Measurements from ENCODE around the gene TM7SF3.
"Not testable (repeated sequence)": the region's sequence is repeated elsewhere in the genome, so short reads cannot be mapped to it uniquely, and the experiment has no call there.

TM7SF3 gene, protein sequence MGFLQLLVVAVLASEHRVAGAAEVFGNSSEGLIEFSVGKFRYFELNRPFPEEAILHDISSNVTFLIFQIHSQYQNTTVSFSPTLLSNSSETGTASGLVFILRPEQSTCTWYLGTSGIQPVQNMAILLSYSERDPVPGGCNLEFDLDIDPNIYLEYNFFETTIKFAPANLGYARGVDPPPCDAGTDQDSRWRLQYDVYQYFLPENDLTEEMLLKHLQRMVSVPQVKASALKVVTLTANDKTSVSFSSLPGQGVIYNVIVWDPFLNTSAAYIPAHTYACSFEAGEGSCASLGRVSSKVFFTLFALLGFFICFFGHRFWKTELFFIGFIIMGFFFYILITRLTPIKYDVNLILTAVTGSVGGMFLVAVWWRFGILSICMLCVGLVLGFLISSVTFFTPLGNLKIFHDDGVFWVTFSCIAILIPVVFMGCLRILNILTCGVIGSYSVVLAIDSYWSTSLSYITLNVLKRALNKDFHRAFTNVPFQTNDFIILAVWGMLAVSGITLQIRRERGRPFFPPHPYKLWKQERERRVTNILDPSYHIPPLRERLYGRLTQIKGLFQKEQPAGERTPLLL

DNA sequence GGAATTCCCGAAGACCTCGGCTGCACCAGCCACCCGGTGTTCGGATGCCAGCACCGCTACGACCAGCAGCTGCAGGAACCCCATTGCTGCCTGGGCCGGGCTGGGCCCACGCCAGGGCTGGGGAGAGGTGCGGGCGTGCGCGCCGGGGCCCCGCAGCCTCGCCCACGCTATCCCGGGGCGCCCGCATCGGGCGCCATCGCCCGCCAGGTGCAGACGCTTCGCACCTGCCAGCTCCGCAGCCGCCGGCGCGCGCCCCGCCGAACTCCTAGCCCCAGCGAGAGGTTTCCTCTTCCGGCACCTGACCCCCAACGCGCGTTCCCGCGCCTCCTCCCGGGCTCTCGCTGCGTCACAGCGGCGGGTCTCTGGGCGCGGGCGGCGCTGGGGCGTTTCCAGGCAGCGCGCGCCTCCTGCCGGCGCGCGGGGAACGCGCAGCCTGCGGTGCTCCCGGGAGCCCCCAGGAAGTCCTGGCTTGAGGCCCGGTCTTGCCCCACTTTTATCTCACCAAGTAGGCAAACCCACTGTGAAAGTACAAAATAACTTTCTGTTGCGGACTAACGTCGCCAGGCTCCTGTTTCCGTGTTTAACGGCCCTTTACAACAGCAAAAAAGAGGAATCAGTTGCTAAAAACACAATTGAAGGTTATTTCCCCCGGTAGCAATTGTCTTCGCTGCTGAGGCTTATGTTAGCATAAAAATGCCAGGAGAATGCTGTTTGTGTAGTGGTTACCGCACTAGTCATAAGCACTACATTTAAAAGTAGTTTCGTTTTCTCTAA, at the start of gene TM7SF3:
Gene TM7SF3 (minus strand): TSS at position 300 of the 774 bp plus-strand sequence. CDS start 216 bp downstream, at position 84.
- DNase-seq: peak; percentile 96

DNA sequence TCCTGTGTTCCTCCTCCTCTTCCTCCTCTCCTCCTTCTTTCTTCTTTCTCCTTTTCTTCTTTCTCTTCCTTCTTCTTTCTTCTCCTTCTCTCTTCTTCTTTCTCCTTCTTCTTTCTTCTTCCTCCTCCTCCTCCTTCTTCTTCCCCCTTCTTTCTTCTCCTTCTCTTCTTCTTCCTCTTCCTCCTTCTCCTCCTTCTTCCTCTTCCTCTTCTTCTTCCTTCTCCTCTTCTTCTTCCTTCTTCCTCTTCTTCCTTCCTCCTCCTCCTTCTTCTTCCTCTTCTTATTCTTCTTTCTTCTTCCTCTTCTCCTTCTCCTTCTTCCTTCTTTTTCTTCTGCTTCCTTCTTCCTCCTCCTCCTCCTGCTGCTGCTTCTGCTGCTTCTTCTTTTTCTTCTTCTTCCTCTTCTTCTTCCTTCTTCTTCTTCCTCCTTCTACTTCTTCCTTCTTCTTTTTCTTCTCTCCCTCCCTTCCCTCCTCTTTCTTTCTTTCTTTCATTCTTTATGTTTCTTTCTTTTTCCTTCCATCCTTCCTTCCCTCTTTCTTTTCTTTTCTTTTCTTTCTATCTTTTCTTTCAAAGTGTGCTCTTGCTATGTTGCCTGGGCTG, 49.2 kb upstream of the TM7SF3 start:
- DNase-seq: no peak

DNA sequence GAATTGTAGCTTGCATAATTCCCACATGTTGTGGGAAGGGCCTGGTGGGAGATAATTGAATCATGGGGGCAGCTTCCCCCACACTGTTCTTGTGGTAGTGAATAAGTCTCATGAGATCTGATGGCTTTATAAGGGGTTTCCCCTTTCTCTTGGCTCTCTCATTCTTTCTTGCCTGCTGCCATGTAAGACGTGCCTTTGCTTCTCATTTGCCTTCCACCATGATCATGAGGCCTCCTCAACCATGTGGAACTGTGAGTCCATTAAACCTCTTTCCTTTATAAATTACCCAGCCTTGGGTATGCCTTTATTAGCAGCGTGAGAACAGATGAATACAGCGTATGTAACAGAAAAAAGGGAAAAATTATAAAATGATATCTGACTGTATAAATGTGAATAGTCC, 47.1 kb upstream of the TM7SF3 start:
- DNase-seq: no peak

DNA sequence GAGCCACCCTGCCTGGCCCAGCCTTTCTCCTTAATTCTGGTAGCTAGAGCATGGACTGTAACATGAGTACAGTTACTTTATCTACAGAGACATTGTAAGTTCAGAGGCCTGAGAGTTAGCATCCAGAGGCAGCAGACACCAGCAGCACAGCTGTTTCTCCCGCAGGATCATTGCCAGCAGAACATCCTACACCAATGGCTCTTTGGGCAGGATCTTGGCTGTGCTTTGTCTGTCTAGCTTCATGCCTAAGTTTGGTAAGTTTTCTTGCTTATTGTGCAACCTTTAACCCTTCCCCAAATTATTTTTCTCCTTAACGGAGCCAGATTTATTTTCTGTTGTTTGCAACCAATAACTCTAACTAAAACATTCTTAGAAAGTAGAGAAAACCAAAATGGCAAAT, 46.6 kb upstream of the TM7SF3 start:
- no peak for DNase-seq

DNA sequence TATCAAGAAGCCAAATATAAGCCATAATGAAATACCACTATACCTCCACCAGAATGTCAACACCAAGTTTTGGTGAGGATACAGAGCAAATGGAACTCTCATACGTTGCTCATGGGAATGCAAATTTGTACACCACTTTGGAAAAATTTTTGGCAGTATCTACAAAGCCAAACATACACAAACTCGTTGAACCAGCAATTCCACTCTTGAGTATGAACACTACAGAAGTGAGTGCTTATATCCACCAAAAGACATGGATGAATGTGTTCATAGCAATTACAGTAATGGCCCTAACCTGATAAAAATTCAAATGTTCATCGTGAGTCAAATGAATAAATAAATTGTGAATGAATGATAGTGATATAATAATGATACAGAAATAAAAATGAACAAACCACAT, 43.4 kb upstream of the TM7SF3 start:
- no peak for DNase-seq

DNA sequence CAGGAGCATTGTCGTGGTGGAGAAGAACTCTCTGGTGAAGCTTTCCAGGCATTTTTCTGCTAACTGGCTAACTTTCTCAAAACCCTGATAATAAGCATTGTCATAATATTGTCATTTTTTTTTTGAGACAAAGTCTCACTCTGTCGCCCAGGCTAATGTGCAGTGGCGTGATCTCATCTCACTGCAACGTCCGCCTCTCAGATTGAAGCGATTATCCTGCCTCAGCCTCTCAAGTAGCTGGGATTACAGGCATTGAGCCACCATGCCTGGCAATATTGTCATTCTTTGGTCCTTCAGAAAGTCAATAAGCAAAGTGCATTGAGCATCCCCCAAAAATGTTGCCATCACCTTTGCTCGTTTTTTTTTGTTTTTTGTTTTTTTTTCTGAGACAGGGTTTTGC, 41.8 kb upstream of the TM7SF3 start:
- DNase-seq: no peak

DNA sequence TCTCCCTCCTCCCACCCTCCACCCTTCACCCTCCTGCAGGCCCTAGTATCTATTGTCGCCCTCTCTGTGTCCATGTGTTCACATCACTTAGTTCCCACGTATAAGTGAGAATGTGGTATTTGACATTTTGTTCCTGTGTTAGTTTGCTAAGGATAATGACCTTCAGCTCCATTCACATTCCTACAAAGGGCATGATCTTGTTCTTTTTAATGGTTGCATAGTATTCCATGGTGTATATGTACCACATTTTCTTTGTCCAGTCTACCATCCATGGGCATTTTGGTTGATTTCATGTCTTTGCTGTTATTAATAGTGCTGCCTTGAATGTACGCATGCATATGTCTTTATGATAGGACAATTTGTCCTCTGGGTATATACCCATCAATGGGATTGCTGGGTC, 38.6 kb upstream of the TM7SF3 start:
- DNase-seq: no peak

DNA sequence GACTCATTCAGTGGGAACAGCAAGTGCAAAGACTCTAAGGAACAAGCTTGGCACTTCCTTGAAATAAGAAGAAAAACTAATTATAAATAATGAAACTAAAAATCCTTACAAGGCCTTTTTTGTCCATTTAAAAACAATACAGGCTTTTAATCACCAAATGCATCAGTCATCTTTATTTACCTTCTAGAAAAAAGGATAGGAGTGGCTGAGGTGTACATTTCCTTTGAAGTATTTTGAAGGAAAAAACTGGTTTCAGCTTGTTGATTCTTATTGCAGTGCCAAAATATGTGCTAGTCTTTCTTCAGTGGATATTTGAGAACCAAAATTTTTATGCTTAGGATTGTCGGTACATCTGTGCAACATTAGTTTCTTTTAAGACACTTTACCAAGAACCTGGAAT, 38.0 kb upstream of the TM7SF3 start:
- no peak for DNase-seq

DNA sequence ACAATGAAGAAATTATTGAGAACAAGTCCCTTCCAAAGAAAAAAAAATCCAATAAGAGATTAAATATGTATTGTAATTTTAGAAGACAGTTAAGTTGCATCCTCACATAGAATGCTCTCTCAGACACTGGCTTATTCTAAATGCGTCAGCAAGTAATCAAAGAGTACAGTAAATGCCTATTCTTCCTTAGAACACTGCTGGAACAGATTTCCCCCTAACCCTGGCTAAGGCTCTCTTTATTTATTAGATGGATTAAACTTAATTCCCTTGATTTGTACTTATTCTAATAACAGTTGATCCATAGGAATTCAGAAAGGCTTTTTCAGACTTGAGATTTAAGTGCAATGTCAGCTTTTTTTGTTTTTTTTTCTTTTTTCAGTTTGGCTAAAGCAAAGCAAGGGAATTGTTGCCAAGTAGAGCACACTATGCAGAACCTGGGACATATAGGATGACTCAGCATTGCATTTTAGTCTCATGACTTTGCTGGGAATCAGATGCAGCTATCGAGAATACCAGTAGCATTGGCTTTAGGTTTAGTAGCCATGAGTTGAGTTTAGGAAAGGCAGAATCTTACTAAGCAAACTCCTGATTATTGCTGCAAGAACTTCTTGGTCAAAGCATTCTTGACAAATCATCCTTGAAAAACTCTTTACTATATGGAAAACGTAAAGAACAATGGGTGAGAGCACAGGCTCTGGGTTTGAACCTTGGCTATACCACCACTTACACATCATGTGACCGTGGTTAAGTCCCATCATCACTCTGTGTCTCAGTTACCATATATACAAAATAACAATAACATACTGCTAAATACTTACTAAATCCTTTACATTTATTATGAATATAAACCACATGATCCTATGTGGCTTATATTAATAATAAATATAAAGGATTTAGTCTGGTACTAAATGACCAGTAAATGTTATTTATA, 34.9 kb upstream of the TM7SF3 start:
- DNase-seq: peak in 1 of 2 experiments; percentile 2

DNA sequence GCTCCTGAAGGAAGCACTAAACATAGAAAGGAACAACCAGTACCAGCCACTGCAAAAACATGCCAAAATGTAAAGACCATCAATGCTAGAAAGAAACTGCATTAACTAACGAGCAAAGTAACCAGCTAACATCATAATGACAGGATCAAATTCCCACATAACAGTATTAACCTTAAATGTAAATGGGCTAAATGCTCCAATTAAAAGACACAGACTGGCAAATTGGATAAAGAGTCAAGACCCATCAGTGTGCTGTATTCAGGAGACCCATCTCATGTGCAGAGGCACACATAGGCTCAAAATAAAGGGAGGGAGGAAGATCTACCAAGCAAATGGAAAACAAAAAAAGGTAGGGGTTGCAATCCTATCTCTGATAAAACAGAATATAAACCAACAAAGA, 27.8 kb upstream of the TM7SF3 start:
- DNase-seq: not testable (repeated sequence)

DNA sequence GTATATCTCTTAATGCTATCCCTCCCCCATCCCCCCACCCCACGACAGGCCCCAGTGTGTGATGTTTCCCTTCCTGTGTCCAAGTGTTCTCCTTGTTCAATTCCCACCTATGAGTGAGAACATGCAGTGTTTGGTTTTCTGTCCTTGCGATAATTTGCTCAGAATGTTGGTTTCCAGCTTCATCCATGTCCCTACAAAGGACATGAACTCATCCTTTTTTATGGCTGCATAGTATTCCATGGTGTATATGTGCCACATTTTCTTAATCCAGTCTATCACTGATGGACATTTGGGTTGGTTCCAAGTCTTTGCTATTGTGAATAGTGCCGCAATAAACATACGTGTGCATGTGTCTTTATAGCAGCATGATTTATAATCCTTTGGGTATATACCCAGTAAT, 26.5 kb upstream of the TM7SF3 start:
- not testable (repeated sequence) for DNase-seq

DNA sequence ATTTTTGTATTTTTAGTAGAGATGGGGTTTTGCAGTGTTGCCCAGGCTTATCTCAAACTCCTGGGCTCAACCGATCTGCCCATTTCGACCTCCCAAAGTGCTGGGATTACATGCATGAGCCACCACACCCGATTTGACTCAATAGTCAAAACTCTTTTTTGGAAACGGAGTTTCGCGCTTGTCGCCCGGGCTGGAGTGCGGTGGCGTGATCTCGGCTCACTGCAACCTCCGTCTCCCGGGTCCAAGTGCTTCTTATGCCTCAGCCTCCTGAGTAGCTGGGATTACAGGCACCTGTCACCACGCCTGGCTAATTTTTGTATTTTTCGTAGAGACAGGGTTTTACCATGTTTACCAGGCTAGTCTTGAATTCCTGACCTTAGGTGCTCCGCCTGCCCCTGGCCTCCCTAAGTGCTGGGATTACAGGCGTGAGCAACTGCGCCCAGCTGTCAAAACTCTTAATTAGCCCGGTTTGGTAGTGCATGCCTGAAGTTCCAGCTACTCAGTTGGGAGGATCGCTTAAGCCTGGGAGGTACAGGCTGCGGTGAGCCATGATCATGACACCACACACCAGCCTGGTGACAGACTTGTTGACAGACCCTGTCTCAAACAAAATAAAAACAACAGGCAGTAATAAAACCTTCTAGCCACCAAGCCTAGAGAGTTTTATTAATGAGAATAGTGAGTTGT, 20.6 kb upstream of the TM7SF3 start:
- no peak for DNase-seq

DNA sequence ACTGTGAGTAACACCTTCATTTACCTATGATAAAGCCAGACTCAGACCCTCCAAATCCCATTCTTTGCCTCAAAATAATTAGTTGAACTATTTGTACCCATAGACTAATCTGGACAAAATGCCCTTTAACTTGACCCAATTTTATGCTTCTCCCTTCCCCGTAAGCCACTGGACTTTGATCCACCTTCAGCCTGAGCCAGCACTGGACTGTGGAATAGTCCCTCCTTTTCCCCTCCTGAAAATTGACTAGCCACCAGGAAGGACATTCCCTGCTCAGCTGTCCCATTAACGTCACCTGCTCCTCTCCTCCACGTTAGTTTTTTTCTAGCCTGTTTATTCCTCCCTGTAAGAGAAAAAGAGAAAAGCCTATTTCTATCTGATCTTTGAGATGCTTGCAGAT, 18.5 kb upstream of the TM7SF3 start:
- no peak for DNase-seq

DNA sequence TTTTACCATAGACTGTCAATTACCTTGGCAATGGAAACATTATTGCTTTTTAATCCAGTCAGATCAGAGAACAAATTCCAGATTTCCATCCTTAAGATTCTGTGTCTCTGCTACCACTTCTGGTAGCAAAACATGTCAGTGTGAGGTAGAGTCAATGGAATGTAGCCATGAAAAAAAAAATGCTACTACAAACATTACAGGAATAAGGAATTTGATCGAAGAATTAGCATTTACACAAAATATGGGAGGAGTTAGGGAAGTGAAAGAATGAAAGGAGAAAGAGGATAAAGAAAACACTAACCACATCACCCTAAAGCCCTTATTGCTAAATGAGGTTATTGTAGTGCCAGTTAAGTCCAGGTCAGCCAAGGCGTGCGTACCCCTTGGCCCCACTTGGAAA, 17.3 kb upstream of the TM7SF3 start:
- no peak for DNase-seq

DNA sequence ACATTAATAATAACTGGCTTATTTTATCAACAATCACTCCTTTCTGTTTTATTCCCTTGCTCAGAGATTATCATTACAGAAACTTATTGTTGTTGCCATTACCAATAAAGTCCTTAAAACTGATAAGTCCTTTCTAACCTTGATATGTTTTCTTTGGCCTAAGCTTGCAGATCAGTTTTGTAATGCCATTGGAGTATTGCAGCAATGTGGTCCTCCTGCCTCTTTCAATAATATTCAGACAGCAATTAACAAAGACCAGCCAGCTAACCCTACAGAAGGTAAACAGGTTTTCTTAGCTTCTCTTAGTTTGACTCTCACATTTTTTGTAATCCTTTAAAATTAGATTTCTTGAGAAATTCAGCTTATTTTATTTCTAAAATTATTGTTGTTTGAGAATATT, 12.1 kb upstream of the TM7SF3 start:
- no peak for DNase-seq

DNA sequence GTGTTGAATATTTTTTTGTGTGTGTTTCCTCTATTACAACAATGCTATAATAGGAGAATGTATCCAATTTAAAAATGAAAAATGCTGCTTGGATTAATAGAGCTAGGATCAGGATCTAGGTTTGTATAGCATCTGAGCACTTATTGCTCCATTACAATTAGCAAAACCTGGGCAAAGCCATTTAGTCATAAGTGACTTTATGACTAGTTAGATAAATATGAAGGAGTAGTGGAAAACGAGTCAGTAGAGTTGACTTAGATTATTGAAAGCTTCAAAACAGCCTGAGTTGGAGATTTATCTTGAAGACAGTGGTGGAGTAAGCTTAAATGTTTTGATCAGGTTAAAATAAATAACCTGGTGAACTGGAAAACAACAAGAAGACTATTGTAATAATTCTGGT, 10.9 kb upstream of the TM7SF3 start:
- no peak for DNase-seq

DNA sequence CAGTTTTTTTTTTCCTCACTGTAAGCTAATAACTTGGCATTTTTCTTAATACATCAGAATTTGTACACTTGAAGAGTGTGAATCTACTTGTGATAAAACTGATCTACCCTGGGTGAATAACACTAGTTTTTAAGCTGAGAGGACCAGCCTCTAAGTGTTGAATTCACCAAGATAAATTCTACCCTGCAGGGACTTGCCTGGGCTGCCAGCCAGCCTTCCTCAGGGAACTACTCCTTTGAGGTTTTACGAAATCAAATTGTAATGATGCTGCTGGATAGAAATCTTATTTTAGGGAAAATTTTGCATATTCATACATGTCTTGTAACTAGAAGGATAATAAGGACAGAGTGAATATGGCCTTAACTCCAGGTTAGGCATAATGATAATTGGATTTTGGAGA, 10.1 kb upstream of the TM7SF3 start:
- DNase-seq: no peak

DNA sequence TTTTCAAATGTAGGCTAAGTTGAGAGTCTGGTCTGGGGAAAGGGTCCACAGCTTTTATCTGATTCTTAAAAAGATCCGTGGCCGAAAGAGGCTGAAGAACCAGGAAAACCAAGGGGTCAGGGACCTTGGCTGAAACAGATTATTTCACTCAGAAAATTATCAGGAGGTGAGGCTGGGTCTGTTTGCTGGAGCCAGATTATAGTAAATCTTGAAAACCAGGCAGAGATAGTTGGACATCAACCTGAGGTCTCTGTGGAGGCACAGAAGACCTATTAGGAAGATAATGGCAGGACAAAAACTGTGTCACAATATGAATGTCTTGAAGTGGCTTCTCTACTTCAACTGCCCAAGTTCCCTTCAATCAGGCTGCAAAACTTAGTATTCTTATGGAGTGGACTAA, 6.6 kb upstream of the TM7SF3 start:
- no peak for DNase-seq

DNA sequence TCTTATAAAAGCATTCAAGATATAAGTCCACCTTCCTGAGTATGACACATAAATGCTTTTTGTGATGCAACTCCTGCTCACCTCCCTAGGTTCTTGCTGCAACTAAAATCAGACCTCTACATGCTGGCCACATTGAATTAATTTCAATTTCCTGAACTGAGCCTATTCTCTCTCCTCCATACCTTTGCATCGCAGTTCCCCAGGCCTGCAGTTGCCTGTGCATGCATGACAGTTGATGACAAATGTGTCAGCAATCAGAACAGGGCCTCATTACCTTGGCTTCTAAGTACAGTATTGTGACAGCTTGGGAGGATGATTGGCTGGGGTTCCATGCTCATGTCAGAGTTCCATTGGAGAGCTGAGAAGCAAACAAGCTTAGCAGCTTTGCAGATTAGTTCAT, 3.9 kb upstream of the TM7SF3 start:
- DNase-seq: no peak

DNA sequence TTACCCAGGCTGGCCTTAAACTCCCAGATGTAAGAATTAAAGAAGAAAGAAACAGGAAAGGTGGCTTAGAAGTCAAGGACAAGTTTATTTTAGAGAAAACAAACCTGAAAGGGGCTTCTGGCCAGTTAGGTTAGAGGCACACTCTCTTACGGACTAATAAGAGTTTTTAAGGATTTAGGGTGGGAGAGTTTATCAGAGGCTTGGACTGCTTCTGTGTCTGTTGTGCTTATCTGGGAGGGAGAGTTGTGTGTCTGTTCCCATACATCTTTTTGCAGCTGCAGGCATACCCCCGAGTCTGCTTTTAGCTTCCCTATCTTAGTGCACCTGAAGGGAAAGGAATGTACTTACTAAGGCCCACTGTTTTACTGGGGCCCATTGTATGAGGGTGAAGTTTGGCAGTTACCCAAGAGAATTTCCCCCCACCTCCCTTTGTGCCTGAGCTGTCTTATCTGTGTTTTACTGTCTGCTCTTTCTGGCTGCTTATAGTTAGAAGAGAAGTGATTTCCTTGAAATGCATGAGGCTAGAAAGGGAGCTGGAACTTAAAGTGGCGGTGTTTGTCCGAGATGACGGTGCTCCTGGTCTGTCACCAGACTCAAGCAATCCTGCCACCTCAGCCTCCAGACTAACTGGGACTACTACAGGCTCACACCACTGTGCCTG, 3.1 kb upstream of the TM7SF3 start:
- DNase-seq: not testable (repeated sequence)

DNA sequence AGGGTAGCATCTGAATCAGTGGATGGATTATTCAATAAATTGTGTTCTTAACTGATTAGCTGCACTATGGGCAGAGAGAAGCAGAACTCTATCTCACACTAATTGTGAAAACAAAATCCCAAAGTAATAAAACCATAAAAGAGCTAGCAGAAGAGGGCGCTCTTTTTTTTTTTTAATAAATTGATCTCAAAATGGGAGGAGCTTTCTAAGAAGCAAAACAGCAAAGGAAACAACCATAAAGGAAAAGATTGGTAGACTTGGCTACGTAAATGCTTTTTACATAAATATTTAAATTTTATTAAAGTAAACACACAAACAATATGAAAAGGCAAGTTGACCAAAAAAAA, 1.5 kb upstream of the TM7SF3 start:
- peak; percentile 50 to 68 for DNase-seq
